Body of pancreas (tissue), 4 donors: ENCODE data around the gene RCHY1. TPM values are rescaled to one million over a fixed set of nuclear protein-coding genes. Genes with fewer than 3 reads are reported as not detected.
"Not testable (repeated sequence)": the region's sequence is repeated elsewhere in the genome, so short reads cannot be mapped to it uniquely, and the experiment has no call there.

Experiments
- ATAC-seq: fragments of 150-250 bp; one replicate; pipeline ENCODE4 v1.9.1; 2016
- DNase-seq, 4 donors: peaks; one replicate each; pipeline ENCODE4 v3.0.0-alpha.2; 2019
- H3K27ac ChIP-seq, 4 donors: fragments of 200-600 bp; sonication (generic); 1 replicate in 3 of 4; 2 replicates in 1 of 4; pipeline versions ENCODE4 v1.5.1 to v1.6.1; 2016 to 2019; ENCODE audit warnings: mild to moderate bottlenecking in 1 of 4, mixed read lengths in 1 of 4, moderate library complexity in 1 of 4
- H3K27me3 ChIP-seq, 2 donors: fragments of 200-600 bp; sonication (generic); one replicate each; pipeline ENCODE4 v1.6.0; 2016; ENCODE audit warnings: mild to moderate bottlenecking in 1 of 2
- H3K36me3 ChIP-seq, 2 donors: fragments of 200-600 bp; sonication (generic); replicated peaks in 1 of 2; 2 replicates each; pipeline ENCODE4 v1.5.1; 2016; ENCODE audit warnings: low read depth in 2 of 2; ENCODE audit not compliant: insufficient read depth in 1 of 2
- H3K4me1 ChIP-seq: fragments of 200-600 bp; sonication (generic); one replicate; pipeline ENCODE4 v1.6.0; 2016
- H3K4me3 ChIP-seq, 2 donors: fragments of 200-600 bp; sonication (generic); 1 replicate in 1 of 2; 2 replicates in 1 of 2; pipeline ENCODE4 v1.5.1; 2016 to 2019
- H3K9me3 ChIP-seq, 3 donors: fragments of 200-600 bp; sonication (generic); 1 replicate in 2 of 3; 2 replicates in 1 of 3; pipeline ENCODE4 v1.5.1; 2016
- CTCF ChIP-seq, 7 experiments: fragments of 450-650 bp in 4 of 7; fragments of 200-600 bp in 3 of 7; sonication (generic) in 3 of 7; IDR thresholded peaks; one replicate each; pipeline ENCODE4 v1.5.1; 2016 to 2019; ENCODE audit warnings: antibody characterized with exemption in 7 of 7
- POLR2A ChIP-seq, 3 donors: fragments of 450-650 bp; IDR thresholded peaks; one replicate each; pipeline ENCODE4 v1.6.1; 2016; ENCODE audit warnings: antibody characterized with exemption in 3 of 3, mild to moderate bottlenecking in 2 of 3
- WGBS, 2 donors: methylation state at CpG; one replicate each; pipeline ENCODE4 v1.1.5; 2017; 5-methylcytosine and 5-hydroxymethylcytosine counted together
- intact Hi-C: fragments of 100-400 bp; cut with DNase I; formaldehyde crosslinking; loops from one replicate; pipeline ENCODE4 v1.15.1; 2023
- total RNA-seq, 2 donors: library from RNA; depleted of rRNA; stranded (reverse); fragments of >200 nt; gene quantifications; one replicate each; pipeline ENCODE4 v1.1.0, GENCODE V29; 2016

Gene RCHY1
- total RNA-seq, 2 donors from 2014 or later, result 20.0 to 22.4 TPM

GRCh38 chr4:75542824-75543223, 28.6 kb upstream of the RCHY1 start:
- Histone ChIP-seq H3K36me3 (no peaks in the 10 kb centered on the region), H3K4me1 (no peaks in the 10 kb centered on the region), H3K9me3 (no peaks in the 10 kb centered on the region), H3K27ac (no peak overlapping the region), H3K27me3 (no peaks in the 10 kb centered on the region), H3K4me3 (no peak overlapping the region)
- DNase-seq (no peak), ATAC-seq (no peak)
- intact Hi-C loops, result no loop called here
- no peak for TF ChIP-seq CTCF (IDR thresholded peaks at IDR 0.05)
- TF ChIP-seq POLR2A (IDR thresholded peaks at IDR 0.05), result no peak

- H3K36me3 ChIP-seq, intact Hi-C loops, H3K4me1 ChIP-seq, H3K27ac ChIP-seq, DNase-seq, H3K9me3 ChIP-seq, ATAC-seq, H3K4me3 ChIP-seq, H3K27me3 ChIP-seq: not testable (repeated sequence)
- WGBS, 2 donors, result 92% methylated on average over 6 of the region's 6 CpGs
Measured at GRCh38 chr4:75537308-75537707, 23.1 kb upstream of the RCHY1 start.

GRCh38 chr4:75533926-75534325, 19.7 kb upstream of the RCHY1 start:
- H3K4me3 ChIP-seq, ATAC-seq, H3K27me3 ChIP-seq, H3K4me1 ChIP-seq, H3K9me3 ChIP-seq, H3K27ac ChIP-seq, H3K36me3 ChIP-seq, intact Hi-C loops, DNase-seq: not testable (repeated sequence)

GRCh38 chr4:75533339-75533887, 19.2 kb upstream of the RCHY1 start:
- ATAC-seq, H3K9me3 ChIP-seq, H3K4me3 ChIP-seq, DNase-seq, H3K27me3 ChIP-seq, intact Hi-C loops, H3K27ac ChIP-seq, H3K4me1 ChIP-seq, H3K36me3 ChIP-seq: not testable (repeated sequence)
- WGBS, 2 donors, result 97 to 99% methylated on average over 4 of the region's 4 CpGs

- intact Hi-C loops, H3K36me3 ChIP-seq: not testable (repeated sequence)
- WGBS, 2 donors, result 95 to 96% methylated on average over 7 of the region's 7 CpGs
Measured at GRCh38 chr4:75531536-75532143, 17.4 kb upstream of the RCHY1 start.

GRCh38 chr4:75530556-75531322, 16.5 kb upstream of the RCHY1 start:
- Histone ChIP-seq H3K36me3 (peaks cover 4 to 5% of the 10 kb centered on the region in 2 donors), H3K9me3 (no peaks in the 10 kb centered on the region), H3K4me1 (no peaks in the 10 kb centered on the region), H3K27ac (no peak overlapping the region), H3K4me3 (no peak overlapping the region), H3K27me3 (no peaks in the 10 kb centered on the region)
- ATAC-seq, result no peak
- intact Hi-C loops, result no loop called here
- TF ChIP-seq POLR2A (IDR thresholded peaks at IDR 0.05) (no peak), CTCF (IDR thresholded peaks at IDR 0.05) (no peak)
- DNase-seq, result no peak
- 87 to 100% methylated on average over 2 of the region's 2 CpGs for WGBS, 2 donors

More at GRCh38 chr4:75531536-75532143, 17.4 kb upstream of the RCHY1 start:
- not testable (repeated sequence) for ATAC-seq, H3K4me3 ChIP-seq, H3K27me3 ChIP-seq, H3K4me1 ChIP-seq, DNase-seq, H3K27ac ChIP-seq, H3K9me3 ChIP-seq
